Liver (tissue), 9 donors: ENCODE measurements around the gene SELENBP1. TPM values are rescaled to one million over a fixed set of nuclear protein-coding genes. Genes with fewer than 3 reads are reported as not detected.

ENCODE experiments used
- DNase-seq: peaks from one replicate; pipeline ENCODE4 v3.0.0-alpha.2; 2017; ENCODE audit warnings: low spot score
- H3K27ac ChIP-seq, 2 donors: one replicate each; pipeline ENCODE4 v1.7.0; 2013; ENCODE audit warnings: inconsistent platforms in 2 of 2, low read length in 2 of 2, control low read depth in 1 of 2, low read depth in 1 of 2, mild to moderate bottlenecking in 1 of 2
- H3K27me3 ChIP-seq, 4 donors: one replicate each; pipeline versions ENCODE4 v1.6.1 to v1.7.0; 2013; ENCODE audit warnings: low read length in 3 of 4, inconsistent platforms in 1 of 4, mild to moderate bottlenecking in 1 of 4, moderate library complexity in 1 of 4; ENCODE audit not compliant: control insufficient read depth in 4 of 4, insufficient read depth in 4 of 4
- H3K36me3 ChIP-seq, 4 donors: one replicate each; pipeline versions ENCODE4 v1.6.1 to v1.7.0; 2013; ENCODE audit warnings: low read length in 3 of 4, mild to moderate bottlenecking in 3 of 4, low read depth in 1 of 4, moderate library complexity in 1 of 4; ENCODE audit not compliant: control insufficient read depth in 4 of 4, insufficient read depth in 3 of 4
- H3K4me1 ChIP-seq, 4 donors: one replicate each; pipeline versions ENCODE4 v1.6.1 to v1.7.0; 2013; ENCODE audit warnings: low read length in 3 of 4, mild to moderate bottlenecking in 3 of 4, moderate library complexity in 1 of 4; ENCODE audit not compliant: control insufficient read depth in 4 of 4, insufficient read depth in 4 of 4
- H3K4me3 ChIP-seq, 3 donors: one replicate each; pipeline versions ENCODE4 v1.6.1 to v1.7.0; 2013; ENCODE audit warnings: low read length in 3 of 3, control low read depth in 1 of 3, low read depth in 1 of 3, mild to moderate bottlenecking in 1 of 3
- H3K9ac ChIP-seq, 2 donors: one replicate each; pipeline ENCODE4 v1.7.0; 2013; ENCODE audit warnings: low read length in 2 of 2, mild to moderate bottlenecking in 2 of 2, moderate library complexity in 2 of 2, control low read depth in 1 of 2, low read depth in 1 of 2
- H3K9me3 ChIP-seq, 4 donors: one replicate each; pipeline versions ENCODE4 v1.6.1 to v1.7.0; 2013; ENCODE audit warnings: low read length in 3 of 4; ENCODE audit not compliant: control insufficient read depth in 4 of 4
- EGR1 ChIP-seq, 2 donors: IDR thresholded peaks; 2 replicates each; pipeline ENCODE4 v1.6.1; 2016 to 2018; ENCODE audit warnings: antibody characterized with exemption in 2 of 2, low read depth in 2 of 2
- FOXA2 ChIP-seq: IDR thresholded peaks from 2 replicates; pipeline ENCODE4 v1.6.1; 2016; ENCODE audit warnings: antibody characterized with exemption
- GABPA ChIP-seq, 2 donors: IDR thresholded peaks in 1 of 2; conservative IDR thresholded peaks in 1 of 2; 2 replicates each; pipeline ENCODE4 v1.6.1; 2016; ENCODE audit warnings: antibody characterized with exemption in 2 of 2, mild to moderate bottlenecking in 1 of 2, moderate library complexity in 1 of 2
- HNF4A ChIP-seq, 2 donors: conservative IDR thresholded peaks; 2 replicates each; pipeline ENCODE4 v1.6.1; 2016; ENCODE audit warnings: antibody characterized with exemption in 2 of 2, mild to moderate bottlenecking in 2 of 2
- NR2F2 ChIP-seq: IDR thresholded peaks from 2 replicates; pipeline ENCODE4 v1.6.1; 2016; ENCODE audit warnings: antibody characterized with exemption
- REST ChIP-seq: IDR thresholded peaks from 2 replicates; pipeline ENCODE4 v1.6.1; 2016; ENCODE audit warnings: antibody characterized with exemption, mild to moderate bottlenecking
- RXRA ChIP-seq, 2 donors: IDR thresholded peaks; 2 replicates each; pipeline ENCODE4 v1.6.1; 2017 to 2018; ENCODE audit warnings: antibody characterized with exemption in 2 of 2, mild to moderate bottlenecking in 1 of 2
- WGBS: extraction: QIAGEN DNeasy Blood & Tissue Kit; methylation state at CpG from one replicate; pipeline ENCODE4 v1.1.7; 2013; 5-methylcytosine and 5-hydroxymethylcytosine counted together
- polyA plus RNA-seq, 2 donors: library from polyadenylated mRNA; stranded (reverse) in 1 of 2; unstranded in 1 of 2; fragments of 200-250 nt in 1 of 2; fragments of >200 nt in 1 of 2; fragmentation: Nextera tagmentation in 1 of 2; extraction: Ambion mirVana in 1 of 2; gene quantifications; one replicate each; pipeline versions ENCODE4 v1.2.1 to v1.2.3, GENCODE V29; 2013 to 2015
- total RNA-seq, 2 donors: library from RNA; depleted of rRNA; stranded (reverse); fragments of >200 nt; gene quantifications; one replicate each; pipeline ENCODE4 v1.2.3, GENCODE V29; 2014
- TF ChIP-seq, protein P1 (sequence below): fragments of 150-350 bp; IDR thresholded peaks from 2 replicates; pipeline ENCODE4 v1.5.1; 2017; ENCODE audit warnings: improper control_type of control experiment, low read depth, low read length; ENCODE audit not compliant: missing input control
- donor health status: healthy.
- donor health status: healthy.
- donor health status: healthy.
- donor health status: healthy.
- donor health status: healthy.

SELENBP1 gene
- total and polyA plus RNA-seq, 4 donors: 141 to 387 (median 181) TPM

DNA sequence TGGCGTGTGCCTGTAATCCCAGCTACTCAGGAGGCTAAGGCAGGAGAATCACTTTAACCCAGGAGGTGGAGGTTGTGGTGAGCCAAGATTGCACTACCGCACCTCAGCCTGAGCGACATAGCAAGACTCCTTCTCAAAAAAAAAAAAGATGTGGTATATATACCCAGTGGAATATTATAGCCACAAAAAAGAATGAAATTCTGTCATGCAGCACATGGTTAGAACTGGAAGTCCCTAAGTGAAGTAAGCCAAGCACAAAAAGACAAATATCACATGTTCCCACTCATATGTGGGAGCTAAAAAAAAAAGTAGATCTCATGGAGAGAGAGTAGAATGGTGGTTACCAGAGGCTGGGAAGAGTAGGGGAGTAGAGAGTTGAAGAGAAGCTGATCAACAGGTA is 45.6 kb upstream of the SELENBP1 start (continued):
- TF ChIP-seq EGR1 (IDR thresholded peaks at IDR 0.05; ENCODE audit: low read depth in 2 of 2): no peak

DNA sequence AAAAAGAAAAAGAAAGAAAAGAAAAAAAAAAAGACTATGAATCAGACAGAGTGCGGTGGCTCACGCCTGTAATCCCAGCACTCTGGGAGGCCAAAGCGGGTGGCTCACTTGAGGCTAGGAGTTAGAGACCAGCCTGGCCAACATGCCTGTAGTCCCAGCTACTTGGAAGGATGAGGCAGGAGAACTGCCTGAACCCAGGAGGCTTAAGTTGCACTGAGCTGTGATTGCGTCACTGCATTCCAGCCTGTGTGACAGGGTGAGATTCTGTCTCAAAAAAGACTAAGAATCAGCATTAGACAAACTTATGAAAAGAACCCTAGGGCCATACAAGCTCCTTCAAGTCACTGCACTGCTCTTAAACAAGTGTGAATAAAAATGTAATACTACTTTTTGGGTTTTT is 43.7 kb upstream of the SELENBP1 start:
- WGBS: 99% methylated on average over 4 of the region's 4 CpGs
- DNase-seq: no peak

DNA sequence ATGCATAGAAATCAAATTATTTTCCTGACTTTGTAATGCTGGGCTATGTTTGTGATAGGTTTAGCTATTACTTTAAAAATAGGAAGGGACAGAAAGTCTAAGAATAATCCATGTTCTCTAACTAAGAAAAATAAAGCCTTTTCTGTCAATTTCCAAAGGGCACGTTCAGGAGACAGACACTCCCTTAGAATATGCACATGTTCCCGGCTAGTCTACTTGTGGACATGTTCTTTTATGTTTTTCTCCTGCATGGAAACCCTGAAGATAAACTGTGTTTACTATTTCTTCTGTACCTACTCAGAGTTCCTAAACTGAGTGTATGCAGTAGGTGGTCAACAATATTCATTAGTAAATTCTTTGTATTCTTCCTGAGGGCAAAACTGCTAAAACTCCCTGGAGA is 39.4 kb upstream of the SELENBP1 start:
- Histone ChIP-seq H3K4me3 (no peak overlapping the region), H3K36me3 (peaks cover 11 to 73% (median 59%) of the 10 kb centered on the region in 4 donors), H3K9me3 (no peaks in the 10 kb centered on the region), H3K27ac (no peak overlapping the region), H3K9ac (no peak overlapping the region), H3K4me1 (no peaks in the 10 kb centered on the region), H3K27me3 (no peaks in the 10 kb centered on the region)
- TF ChIP-seq, protein P1, sequence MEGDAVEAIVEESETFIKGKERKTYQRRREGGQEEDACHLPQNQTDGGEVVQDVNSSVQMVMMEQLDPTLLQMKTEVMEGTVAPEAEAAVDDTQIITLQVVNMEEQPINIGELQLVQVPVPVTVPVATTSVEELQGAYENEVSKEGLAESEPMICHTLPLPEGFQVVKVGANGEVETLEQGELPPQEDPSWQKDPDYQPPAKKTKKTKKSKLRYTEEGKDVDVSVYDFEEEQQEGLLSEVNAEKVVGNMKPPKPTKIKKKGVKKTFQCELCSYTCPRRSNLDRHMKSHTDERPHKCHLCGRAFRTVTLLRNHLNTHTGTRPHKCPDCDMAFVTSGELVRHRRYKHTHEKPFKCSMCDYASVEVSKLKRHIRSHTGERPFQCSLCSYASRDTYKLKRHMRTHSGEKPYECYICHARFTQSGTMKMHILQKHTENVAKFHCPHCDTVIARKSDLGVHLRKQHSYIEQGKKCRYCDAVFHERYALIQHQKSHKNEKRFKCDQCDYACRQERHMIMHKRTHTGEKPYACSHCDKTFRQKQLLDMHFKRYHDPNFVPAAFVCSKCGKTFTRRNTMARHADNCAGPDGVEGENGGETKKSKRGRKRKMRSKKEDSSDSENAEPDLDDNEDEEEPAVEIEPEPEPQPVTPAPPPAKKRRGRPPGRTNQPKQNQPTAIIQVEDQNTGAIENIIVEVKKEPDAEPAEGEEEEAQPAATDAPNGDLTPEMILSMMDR: no peak
- TF ChIP-seq HNF4A (conservative IDR thresholded peaks at IDR 0.05): no peak
- no peak for TF ChIP-seq NR2F2
- DNase-seq: no peak
- 95% methylated on average over 2 of the region's 2 CpGs for WGBS

More for the DNA sequence above, 43.7 kb upstream of the SELENBP1 start:
- Histone ChIP-seq H3K4me3 (no peak overlapping the region), H3K4me1 (no peaks in the 10 kb centered on the region), H3K27ac (no peak overlapping the region), H3K9ac (no peak overlapping the region), H3K36me3 (peaks cover 11 to 51% (median 30%) of the 10 kb centered on the region in 4 donors), H3K9me3 (no peaks in the 10 kb centered on the region), H3K27me3 (no peaks in the 10 kb centered on the region)
- no peak for TF ChIP-seq HNF4A (conservative IDR thresholded peaks at IDR 0.05)
- no peak for TF ChIP-seq REST
- TF ChIP-seq FOXA2: no peak
- TF ChIP-seq, protein P1: no peak
- TF ChIP-seq GABPA (IDR thresholded peaks at IDR 0.05 in 1 of 2, conservative IDR thresholded peaks at IDR 0.05 in 1 of 2): no peak
- TF ChIP-seq RXRA (IDR thresholded peaks at IDR 0.05): no peak
